ENCODE data around the gene ZNF487.

DNA sequence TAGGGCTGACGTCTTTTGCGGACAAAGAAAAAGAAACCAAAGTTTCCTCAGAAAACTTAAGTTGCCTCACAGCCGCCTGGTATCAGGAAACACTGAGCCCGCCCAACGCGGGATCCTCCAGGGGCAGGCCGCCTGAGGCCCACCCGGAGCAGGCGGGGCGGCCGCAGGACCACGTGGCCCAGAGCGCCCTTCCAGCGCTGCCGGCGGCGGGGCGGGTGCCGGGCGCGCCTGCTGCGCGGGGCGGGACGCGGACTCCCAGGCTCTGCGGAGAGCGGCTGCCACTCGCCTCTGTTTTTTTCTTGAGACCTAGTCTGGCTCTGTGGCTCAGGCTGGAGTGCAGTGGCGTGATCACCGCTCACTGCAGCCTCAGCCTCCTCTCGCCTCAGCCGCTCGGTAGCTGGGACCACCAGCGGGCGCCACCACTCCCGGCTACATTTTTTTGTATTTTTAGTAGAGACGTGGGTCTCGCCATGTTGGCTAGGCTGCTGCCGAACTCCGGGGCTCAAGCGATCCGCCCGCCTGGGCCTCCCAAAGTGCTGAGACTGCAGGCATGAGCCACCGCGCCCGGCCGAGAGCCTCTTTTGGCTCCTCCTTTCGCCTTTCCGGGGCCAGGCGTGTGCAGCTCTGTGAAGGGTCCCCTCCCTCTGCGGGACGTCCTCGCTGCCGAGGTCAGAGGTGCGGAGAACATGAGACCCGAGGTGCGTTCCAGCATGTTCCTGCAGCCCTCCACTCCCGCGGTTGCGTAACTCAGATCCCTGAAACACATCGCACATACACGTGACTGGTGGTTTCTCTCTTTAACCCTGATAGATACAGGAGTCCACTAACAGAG lies 16.3 kb upstream of the ZNF487 start:
- TF ChIP-seq, protein P1, sequence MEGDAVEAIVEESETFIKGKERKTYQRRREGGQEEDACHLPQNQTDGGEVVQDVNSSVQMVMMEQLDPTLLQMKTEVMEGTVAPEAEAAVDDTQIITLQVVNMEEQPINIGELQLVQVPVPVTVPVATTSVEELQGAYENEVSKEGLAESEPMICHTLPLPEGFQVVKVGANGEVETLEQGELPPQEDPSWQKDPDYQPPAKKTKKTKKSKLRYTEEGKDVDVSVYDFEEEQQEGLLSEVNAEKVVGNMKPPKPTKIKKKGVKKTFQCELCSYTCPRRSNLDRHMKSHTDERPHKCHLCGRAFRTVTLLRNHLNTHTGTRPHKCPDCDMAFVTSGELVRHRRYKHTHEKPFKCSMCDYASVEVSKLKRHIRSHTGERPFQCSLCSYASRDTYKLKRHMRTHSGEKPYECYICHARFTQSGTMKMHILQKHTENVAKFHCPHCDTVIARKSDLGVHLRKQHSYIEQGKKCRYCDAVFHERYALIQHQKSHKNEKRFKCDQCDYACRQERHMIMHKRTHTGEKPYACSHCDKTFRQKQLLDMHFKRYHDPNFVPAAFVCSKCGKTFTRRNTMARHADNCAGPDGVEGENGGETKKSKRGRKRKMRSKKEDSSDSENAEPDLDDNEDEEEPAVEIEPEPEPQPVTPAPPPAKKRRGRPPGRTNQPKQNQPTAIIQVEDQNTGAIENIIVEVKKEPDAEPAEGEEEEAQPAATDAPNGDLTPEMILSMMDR (IDR thresholded peaks at IDR 0.05), result no peak
- TF ChIP-seq POLR2AphosphoS5 (IDR thresholded peaks at IDR 0.05; ENCODE audit: low read depth, low read length) (peak; percentile 93), SIN3A (IDR thresholded peaks at IDR 0.05; ENCODE audit: borderline replicate concordance, insufficient read depth, low read depth, low read length) (no peak)

Measured in Panc1 (cell line).